ENCODE data around the gene F12.
A peak's percentile ranks its signal among the peaks of the same experiment; 100 is the strongest.

Gene F12

GRCh38 chr5:177378884-177379883 lies 30.2 kb downstream of the F12 start (continued):
- TF ChIP-seq PRDM10 (tag by site-specific recombination; IDR thresholded peaks at IDR 0.05), result 0 out of 2 replicates have a peak, but pooled peaks have one; percentile 20
- no peak for TF ChIP-seq ZNF211 (tag by site-specific recombination; IDR thresholded peaks at IDR 0.05; ENCODE audit: low read depth)
- TF ChIP-seq PRDM1 (tag by site-specific recombination; IDR thresholded peaks at IDR 0.05), result peak; percentile 97
- no peak for TF ChIP-seq SETDB1 (IDR thresholded peaks at IDR 0.05; ENCODE audit: insufficient read length, low read length)
- TF ChIP-seq KLF17 (tag by site-specific recombination; IDR thresholded peaks at IDR 0.05), result no peak
- TF ChIP-seq ZNF629 (tag by site-specific recombination; IDR thresholded peaks at IDR 0.05), result peak; percentile 43; the same call in 1 of the 2 replicates
- TF ChIP-seq ZNF654 (tag by site-specific recombination; IDR thresholded peaks at IDR 0.05; ENCODE audit: low read depth), result no peak
- no peak for TF ChIP-seq ZNF664 (tag by site-specific recombination; IDR thresholded peaks at IDR 0.05)
- TF ChIP-seq ZBTB44 (tag by site-specific recombination; IDR thresholded peaks at IDR 0.05), result no peak
- peak; percentile 89 for TF ChIP-seq ZNF362 (tag by site-specific recombination; IDR thresholded peaks at IDR 0.05)
- TF ChIP-seq GLIS1 (tag by site-specific recombination; IDR thresholded peaks at IDR 0.05), result no peak
- no peak for TF ChIP-seq ZNF37A (tag by site-specific recombination; IDR thresholded peaks at IDR 0.05)
- no peak for TF ChIP-seq BCL11B (tag by site-specific recombination; IDR thresholded peaks at IDR 0.05; ENCODE audit: low read depth)
- no peak for TF ChIP-seq ZNF76 (tag by site-specific recombination; IDR thresholded peaks at IDR 0.05; ENCODE audit: borderline replicate concordance, low read depth)
- no peak for TF ChIP-seq ZNF843 (tag by site-specific recombination; IDR thresholded peaks at IDR 0.05)
- no peak for TF ChIP-seq ZNF513 (tag by site-specific recombination; IDR thresholded peaks at IDR 0.05)
- no peak for TF ChIP-seq ZNF404 (tag by site-specific recombination; IDR thresholded peaks at IDR 0.05)
- no peak for TF ChIP-seq ZNF830 (tag by site-specific recombination; IDR thresholded peaks at IDR 0.05; ENCODE audit: low read depth)
- TF ChIP-seq ZBTB1 (tag by site-specific recombination; IDR thresholded peaks at IDR 0.05), result no peak
- TF ChIP-seq GLI2 (tag by site-specific recombination; IDR thresholded peaks at IDR 0.05; ENCODE audit: borderline replicate concordance, low read depth), result no peak
- TF ChIP-seq ZNF366 (tag by site-specific recombination; conservative IDR thresholded peaks at IDR 0.05), result peak; percentile 99
- TF ChIP-seq ZNF707 (tag by site-specific recombination; IDR thresholded peaks at IDR 0.05), result no peak
- no peak for TF ChIP-seq PRDM4 (tag by site-specific recombination; IDR thresholded peaks at IDR 0.05)
- TF ChIP-seq PRDM6 (tag by site-specific recombination; IDR thresholded peaks at IDR 0.05), result no peak
- no peak for TF ChIP-seq TRIM28 (IDR thresholded peaks at IDR 0.05; ENCODE audit: borderline replicate concordance, low read length)
- no peak for TF ChIP-seq ZNF792 (tag by site-specific recombination; IDR thresholded peaks at IDR 0.05)

All from HEK293 (cell line).